KOPT-K1 (cell line): ENCODE results near the gene HOXA4.

Source experiments
- H3K27ac ChIP-seq: fragments of 200-600 bp; sonication (generic); 2 replicates; pipeline ENCODE4 v1.5.1; 2016; ENCODE audit warnings: antibody characterized with exemption, mild to moderate bottlenecking, low read depth, low read length; ENCODE audit not compliant: poor library complexity, severe bottlenecking
- H3K36me3 ChIP-seq: fragments of 200-600 bp; sonication (generic); 2 replicates; pipeline ENCODE4 v1.5.1; 2017; ENCODE audit warnings: antibody characterized with exemption, mild to moderate bottlenecking, low read length, moderate library complexity; ENCODE audit not compliant: insufficient read depth
- H3K9me3 ChIP-seq: fragments of 200-600 bp; sonication (generic); 2 replicates; pipeline ENCODE4 v1.5.1; 2017; ENCODE audit warnings: antibody characterized with exemption, low read length, mild to moderate bottlenecking; ENCODE audit not compliant: insufficient read depth, poor library complexity, severe bottlenecking

HOXA4 gene

DNA sequence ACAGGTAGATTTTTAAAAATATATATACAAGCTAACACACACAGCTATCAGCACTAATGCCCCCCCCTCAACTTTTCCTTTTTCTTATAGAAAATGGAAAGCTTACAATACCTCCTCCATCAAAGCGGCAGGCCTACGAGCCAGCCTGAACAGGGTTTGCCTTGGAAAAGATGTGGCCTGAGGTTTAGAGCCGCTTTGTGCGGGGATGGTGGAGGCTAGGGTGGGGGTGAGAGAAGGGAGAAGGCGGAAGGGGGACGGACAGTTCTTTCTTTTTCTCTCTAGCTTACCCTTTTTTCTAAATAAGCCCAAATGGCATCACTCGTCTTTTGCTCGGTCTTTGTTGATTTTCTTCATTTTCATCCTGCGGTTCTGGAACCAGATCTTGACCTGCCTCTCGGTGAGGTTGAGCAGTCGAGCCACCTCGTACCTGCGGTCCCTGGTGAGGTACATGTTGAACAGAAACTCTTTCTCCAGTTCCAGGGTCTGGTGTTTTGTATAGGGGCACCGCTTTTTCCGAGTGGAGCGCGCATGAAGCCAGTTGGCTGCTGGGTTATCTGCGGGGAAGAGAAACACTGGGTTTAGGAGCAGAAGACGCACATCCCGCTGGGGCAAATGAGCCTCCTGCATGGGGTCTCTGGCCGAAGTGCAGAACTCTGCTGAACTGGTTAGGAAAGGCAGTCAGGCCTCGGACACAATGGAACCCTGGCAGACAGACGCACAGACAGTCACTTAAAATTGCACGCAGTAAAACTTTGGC is 32.9 kb upstream of the HOXA4 start:
- peaks cover 2% of the 10 kb centered on the region for H3K9me3 ChIP-seq
- no peaks in the 10 kb centered on the region for H3K36me3 ChIP-seq
- H3K27ac ChIP-seq: no peak overlapping the region

DNA sequence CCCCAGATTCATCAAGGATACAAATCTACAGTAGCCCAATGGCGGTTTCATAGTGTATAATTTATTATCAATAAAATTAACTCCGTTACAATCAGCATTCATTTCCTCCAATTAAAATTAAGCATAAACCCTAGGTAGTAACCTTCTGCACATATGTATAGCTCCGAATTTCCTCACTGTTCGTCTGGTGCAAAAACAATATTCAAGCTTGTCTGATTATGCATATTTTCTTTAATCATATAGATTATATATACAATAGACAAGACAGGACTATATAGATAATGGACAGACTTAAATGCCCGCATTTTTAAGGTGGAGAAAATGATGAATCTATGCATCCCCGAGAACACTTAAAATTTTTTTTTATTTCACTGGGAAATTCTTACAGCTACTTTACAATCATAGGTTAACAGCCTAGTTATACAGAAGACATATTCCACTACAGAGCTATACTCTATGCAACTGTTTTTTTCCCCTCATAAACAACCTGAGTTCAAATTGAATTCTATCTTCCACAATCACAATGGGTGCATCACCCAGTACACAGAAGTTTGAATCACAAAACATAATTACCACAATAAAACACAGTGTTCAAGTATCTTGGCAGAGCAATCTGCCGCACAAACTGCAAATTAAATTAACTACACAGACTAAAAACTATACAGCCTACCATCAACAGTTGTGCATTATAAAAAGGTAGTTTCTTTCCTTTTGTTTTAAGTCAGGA is 32.2 kb upstream of the HOXA4 start:
- H3K9me3 ChIP-seq: peaks cover 9% of the 10 kb centered on the region
- no peak overlapping the region for H3K27ac ChIP-seq
- H3K36me3 ChIP-seq: no peaks in the 10 kb centered on the region

DNA sequence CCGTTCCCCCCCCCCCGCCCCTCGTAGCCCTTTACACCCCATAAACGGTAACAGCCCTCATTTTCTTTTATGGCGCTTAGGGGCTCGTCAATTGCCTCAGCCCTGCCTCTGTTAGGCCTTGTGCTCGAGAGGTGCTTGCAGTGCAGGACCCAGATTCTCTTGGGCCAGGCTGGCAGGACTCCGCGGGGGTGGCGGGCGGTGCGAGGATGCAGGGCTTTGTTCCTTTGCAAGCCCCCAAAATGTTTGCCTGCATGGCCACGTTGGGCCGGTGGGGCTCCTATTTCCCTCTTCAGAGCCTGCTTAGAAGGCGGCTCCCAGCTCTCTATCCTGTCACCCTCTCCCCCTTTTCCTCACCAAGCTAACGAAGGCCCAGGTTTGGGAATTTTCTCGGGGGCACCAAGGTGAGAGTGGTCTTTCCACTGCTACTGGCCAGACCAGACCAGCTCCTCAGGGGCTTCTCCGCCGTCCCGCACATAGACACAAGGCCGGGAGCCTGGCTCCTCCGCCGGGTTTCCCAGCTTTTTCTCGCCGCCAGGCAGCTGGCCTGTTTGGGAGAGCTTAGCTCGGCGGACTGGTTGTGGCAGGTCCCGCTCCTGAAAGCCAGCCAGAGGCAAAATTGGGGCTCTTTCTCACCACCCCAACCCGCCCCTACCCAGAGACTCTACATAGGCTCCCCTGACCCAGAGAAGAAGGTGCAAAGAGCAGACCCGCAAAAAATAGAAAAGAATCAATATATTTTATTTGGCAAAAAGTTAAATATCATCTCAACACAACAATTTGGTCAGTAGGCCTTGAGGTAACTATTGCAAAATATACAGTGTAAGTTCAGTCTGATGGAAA is 31.4 kb upstream of the HOXA4 start:
- H3K36me3 ChIP-seq: no peaks in the 10 kb centered on the region
- H3K27ac ChIP-seq: no peak overlapping the region
- H3K9me3 ChIP-seq: peaks cover 17% of the 10 kb centered on the region

DNA sequence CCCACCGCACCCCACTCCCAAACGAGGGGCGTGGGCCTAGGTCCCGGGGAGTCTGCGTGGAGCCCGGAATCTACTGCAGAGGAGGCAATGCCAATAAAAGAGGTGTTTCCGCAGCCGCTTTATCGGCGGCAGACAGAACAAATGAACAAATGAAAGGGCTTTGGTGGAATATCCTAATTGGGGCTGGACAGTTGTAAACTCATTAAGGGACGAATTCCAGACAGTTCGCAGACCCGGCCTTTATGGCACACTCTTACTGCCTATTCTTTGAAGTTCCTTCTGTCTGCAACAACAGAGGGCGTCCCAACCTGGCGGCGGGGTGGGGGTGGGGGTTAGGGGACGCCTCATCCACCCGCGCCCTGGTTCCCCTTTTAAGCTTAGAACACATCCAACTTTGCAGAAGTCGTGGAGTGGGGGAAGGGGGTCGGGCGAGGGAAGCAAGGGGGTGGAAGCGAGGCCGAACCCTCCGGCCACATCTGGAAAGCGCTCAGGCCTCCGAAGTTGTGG is 30.7 kb upstream of the HOXA4 start:
- H3K9me3 ChIP-seq: peaks cover 23% of the 10 kb centered on the region
- no peaks in the 10 kb centered on the region for H3K36me3 ChIP-seq
- H3K27ac ChIP-seq: no peak overlapping the region

DNA sequence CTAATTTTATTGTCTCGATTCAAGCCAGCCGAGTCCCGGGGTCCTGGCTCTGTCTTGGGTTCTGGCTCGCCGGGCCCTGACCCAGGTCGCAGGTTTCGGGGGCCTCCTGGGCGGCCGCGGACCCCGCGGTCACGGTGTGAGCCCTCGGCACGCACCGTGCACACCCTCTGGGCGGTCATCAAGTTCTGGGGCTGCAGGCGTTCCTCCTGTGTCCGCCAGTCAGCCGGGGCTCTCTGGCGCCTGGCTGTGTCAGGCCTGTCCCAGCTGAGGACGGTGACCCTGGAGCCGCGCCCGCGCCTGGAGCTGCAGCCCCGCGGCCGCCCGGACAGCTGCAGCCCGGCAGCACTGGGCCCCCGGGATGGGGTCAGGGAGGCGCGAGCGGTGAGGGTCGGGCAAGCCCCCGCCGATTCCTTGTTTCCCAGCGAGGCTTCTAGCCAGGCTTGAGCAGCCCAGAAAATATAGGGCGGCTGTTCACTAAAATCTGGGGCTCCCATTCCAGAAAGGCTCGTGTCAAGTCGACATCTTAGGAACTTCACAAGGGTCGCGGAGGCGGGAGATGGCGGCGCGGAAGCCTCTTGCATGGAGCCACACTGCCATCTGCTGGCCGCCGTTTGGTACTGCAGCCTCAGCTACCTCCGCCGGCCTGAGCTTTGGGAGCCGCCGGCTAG is 30.1 kb upstream of the HOXA4 start:
- Histone ChIP-seq H3K9me3 (peaks cover 27% of the 10 kb centered on the region), H3K36me3 (no peaks in the 10 kb centered on the region), H3K27ac (peak overlapping the region; percentile 47)

DNA sequence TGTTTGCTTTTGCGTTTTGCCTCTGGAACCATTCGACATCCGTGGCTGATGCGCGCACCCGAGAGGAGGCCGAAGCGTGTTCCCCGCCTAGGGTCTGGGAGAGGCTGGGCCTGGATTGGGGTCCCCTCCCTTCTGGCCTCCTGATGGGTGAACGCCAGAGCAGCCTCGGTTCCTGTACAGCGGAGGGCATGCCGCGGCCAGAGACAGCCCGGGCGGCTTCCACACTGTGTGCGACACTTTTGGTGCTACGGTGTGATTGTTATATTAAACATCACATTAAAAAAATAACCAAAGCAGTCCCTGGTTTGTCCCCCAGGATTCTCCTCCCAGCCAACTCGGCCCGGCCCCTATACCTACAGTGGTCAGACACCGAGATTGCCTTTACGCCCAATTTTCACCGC is 29.6 kb upstream of the HOXA4 start:
- no peaks in the 10 kb centered on the region for H3K36me3 ChIP-seq
- H3K9me3 ChIP-seq: peaks cover 32% of the 10 kb centered on the region
- H3K27ac ChIP-seq: no peak overlapping the region

DNA sequence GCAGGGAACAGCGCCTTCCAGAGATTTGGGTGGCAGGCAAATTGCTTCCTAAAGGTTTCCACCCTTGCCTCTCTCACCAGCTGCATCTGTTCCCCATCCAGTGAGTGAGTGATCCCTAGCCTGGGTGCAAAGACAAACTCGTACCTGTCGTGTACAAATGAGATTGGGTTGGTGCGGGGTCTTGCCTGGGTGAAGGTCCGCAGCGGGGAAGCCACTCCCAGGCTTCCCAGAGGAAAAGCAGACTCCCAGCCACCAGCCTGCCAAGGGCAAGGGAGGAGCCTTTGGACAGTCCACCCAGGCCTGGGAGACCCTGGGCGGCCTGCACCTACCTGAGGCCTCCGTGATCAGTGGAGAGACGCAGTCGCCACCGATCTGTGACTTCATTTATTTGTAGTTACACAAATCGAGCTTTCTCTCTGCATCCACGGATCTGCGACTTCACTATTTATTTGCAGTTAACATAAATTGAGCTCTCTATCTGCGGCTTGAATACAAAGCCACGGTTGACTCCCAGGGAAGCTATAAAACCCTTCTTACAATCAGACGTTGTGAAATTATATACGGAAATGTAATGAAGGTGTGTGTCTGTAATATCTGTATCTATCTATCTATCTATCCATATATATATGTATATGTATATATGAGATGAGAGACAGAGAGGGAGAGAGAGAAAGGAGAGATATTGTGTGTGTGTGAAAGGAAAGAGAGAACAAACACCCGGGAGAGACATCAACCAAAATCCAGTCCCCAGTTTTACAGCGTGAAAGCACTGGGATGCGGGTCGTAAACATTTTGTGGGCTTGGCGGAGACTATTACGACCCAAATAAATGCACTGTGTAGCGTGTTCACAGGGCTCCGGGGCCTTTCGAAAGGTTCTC is 28.9 kb upstream of the HOXA4 start:
- Histone ChIP-seq H3K27ac (no peak overlapping the region), H3K9me3 (peaks cover 37% of the 10 kb centered on the region), H3K36me3 (no peaks in the 10 kb centered on the region)

DNA sequence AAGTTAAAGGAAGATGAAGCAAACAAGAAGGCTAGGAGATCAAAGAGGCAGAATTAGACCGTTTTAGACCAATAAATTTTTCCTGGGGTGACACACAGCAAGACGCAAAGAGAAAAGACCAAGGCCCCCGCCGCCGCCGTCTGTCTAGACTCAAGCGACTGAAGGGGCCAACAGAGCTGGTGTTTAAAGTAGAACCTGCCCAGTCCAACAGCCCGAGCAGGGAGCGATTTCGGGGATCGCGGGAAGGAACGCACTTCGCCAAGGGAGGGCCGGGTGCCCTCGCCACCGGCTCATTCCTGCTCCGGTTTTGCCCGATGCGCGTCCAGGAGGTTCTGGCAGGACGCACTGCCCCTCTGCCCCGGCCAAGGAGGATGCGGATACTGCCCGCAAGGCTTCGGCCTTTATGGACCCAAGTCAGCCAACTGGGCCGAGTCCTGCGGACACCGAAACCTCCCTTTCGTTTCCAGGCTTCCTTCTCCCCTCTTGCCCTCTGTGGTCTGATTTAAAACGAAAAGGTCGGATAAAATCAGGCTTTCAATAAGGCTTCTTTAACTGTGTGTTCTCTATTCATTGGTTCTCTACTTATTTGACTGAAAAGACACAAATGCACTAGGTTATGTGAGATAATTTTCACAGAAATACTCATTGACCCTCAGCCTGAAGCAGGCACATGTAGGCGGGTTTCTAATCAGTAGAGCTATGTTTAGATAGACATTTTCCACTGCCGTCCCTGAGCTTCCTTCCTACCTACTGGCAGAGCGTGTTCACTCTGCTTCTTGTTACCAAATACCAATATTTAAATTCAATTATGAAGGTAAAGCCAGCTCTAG is 28.1 kb upstream of the HOXA4 start:
- Histone ChIP-seq H3K27ac (no peak overlapping the region), H3K36me3 (no peaks in the 10 kb centered on the region), H3K9me3 (peaks cover 37% of the 10 kb centered on the region)

DNA sequence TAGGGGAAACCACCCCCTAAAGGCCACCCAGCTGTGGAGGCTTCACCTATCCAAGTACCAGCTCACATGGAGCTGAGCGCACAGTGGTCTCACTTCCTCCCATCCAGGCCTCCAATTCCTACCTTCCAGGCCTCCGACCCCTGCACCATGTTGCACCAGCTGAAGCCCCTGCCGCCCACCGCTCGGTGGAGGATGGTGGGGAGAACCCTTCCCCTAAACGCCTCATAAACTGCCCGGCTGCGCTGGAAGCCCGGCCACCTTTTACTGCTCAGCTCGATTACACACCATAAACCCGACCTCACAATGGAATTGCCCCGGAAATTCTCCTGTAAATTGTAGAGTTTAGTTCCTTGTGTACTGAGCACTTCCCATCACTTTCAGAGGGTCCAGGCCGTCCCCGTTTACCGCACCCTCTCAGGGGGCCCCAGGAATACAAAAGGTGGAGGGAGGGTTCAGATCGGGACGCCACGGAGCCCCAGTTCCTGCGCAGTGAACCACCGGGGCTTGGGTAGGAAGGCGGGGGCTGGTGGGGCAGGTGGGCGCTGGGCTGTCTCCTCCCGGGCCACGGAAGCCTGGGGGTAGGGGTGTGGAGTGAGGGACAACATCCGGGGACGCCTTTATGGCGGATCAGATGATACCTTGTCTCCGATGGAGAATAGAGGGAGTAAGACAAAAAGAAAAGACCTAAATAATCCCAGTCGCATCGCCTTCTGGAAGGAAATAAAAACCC is 27.3 kb upstream of the HOXA4 start:
- H3K9me3 ChIP-seq: peaks cover 37% of the 10 kb centered on the region

DNA sequence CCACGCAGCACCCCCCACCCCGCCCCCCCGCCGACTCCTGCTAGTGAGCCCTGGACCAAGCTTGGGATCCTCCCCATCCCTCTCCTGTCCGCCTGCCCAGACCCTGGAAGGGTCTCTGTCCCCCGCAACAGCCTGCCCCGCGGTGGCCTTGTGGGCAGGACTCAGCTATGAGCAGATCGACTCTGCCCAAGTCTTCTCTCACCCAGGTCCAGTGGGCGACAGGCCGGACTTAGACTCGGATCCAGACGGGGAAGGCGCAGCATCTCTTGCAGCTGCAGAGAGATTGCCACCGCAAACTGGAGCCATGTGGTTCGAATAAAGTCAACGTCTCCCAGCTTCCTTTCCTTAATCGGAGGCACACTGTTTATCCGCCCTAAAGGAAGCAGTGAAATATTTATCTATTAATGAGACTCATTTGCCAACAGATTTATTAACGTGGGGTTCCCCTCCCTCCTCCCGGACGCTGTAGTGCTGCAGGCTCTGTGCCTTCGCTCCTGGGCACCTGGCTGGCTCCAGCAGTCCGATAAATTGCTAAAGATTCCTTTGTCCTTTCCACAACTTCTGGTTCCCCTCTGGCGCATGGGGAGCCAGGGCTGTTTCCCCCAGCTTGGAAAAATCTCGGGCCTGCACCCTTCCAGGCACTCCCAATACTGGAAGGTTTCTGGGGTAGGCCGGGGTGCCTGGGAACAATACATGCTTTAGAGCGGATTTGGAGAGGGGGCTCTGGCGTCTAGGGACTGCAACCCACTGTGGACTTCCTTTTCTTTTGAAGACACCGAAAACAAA is 26.6 kb upstream of the HOXA4 start:
- H3K9me3 ChIP-seq: peaks cover 37% of the 10 kb centered on the region
- no peaks in the 10 kb centered on the region for H3K36me3 ChIP-seq
- H3K27ac ChIP-seq: no peak overlapping the region

More for the DNA sequence above, 27.3 kb upstream of the HOXA4 start:
- no peak overlapping the region for H3K27ac ChIP-seq
- no peaks in the 10 kb centered on the region for H3K36me3 ChIP-seq

DNA sequence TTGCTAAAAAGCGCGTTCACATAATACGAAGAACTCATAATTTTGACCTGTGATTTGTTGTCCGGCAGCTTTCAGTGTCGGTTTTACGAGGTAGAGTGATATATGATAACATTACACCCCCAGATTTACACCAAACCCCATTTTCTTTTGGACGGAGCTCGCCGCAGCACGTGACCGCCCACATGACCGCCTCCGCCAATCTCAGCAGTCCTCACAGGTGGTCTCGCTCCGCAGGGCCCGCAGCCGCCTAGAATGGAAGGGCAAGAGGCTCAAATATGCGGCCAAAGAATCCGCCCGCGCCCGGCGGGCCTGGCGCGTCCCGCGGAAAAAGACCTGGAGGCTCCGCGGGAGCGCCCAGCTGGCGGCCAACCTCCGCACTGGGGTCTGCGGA is 25.9 kb upstream of the HOXA4 start, which contains the start of gene HOXA7:
Gene HOXA7, minus strand, starts transcription at position 168 of the 391 bp plus-strand sequence. Its CDS starts 130 bp downstream, at position 38.
- Histone ChIP-seq H3K9me3 (peaks cover 37% of the 10 kb centered on the region), H3K27ac (no peak within 1 kb of the TSS), H3K36me3 (no peaks in the 10 kb centered on the region)

DNA sequence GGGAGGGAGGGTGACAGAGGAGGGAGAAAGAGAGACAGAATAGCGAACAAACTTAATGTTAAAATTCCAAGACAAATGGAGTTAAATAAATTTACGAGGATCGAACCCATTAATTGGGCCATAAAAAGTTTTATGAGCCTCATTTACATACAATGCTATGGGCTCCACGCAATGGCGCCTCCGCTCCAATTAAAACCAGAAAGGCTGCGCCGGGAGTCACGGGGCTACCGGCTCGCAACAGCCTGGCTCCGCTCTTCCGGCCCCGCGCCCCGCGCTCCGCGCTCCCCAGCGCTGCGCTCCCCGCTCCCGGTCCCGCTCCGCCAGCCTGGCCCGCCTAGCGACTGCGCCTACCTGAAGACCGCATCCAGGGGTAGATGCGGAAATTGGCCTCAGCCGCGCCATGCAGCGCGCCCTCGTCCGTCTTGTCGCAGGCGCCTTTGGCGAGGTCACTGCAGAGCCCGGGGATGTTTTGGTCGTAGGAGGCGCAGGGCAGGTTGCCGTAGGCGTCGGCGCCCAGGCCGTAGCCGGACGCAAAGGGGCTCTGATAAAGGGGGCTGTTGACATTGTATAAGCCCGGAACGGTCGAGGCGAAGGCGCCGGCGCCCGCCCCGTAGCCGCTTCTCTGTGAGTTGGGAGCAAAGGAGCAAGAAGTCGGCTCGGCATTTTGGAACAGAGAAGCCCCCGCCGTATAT is 25.4 kb upstream of the HOXA4 start:
- no peaks in the 10 kb centered on the region for H3K36me3 ChIP-seq
- H3K27ac ChIP-seq: no peak overlapping the region
- peaks cover 37% of the 10 kb centered on the region for H3K9me3 ChIP-seq
